NCI-H524 (cell line): ENCODE results near the gene CELF1.
A peak's percentile ranks its signal among the peaks of the same experiment; 100 is the strongest.

Experiments
- DNase-seq, 2 experiments: peaks; one replicate each; lab custom pipeline; 2025; lab: John Stamatoyannopoulos, UW

The CELF1 gene

DNA sequence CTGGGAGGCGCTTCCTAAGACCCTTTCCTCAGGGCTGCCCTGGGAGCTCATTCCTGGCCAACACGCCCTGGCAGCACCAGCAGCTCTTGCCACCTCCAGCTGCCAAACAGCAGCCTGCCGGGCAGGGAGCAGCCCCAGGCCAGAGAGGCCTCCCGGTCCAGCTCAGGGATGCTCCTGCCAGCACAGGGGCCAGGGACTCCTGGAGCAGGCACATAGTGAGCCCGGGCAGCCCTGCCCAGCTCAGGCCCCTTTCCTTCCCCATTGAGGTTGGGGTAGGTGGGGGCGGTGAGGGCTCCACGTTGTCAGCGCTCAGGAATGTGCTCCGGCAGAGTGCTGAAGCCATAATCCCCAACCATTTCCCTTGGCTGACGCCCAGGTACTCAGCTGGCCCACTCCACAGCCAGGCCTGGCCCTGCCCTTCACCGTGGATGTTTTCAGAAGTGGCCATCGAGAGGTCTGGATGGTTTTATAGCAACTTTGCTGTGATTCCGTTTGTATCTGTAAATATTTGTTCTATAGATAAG, 136.9 kb downstream of the CELF1 start:
- peak in 1 of 2 experiments; percentile 32 for DNase-seq
